Skin epidermis (tissue), 12 donors: ENCODE data around the gene PHOX2A.
A peak's percentile ranks its signal among the peaks of the same experiment; 100 is the strongest.
"Not testable (repeated sequence)": the region's sequence is repeated elsewhere in the genome, so short reads cannot be mapped to it uniquely, and the experiment has no call there.

Source experiments
- H3K27ac ChIP-seq, 21 experiments: fragments of 200-600 bp; sonication (generic) in 11 of 21; one replicate each; pipeline ENCODE4 v1.5.0; 2020; ENCODE audit warnings: mild to moderate bottlenecking in 3 of 21, inconsistent platforms in 2 of 21, moderate library complexity in 2 of 21
- H3K4me3 ChIP-seq, 7 experiments: fragments of 200-600 bp; sonication (generic) in 2 of 7; one replicate each; pipeline ENCODE4 v1.5.0; 2020; ENCODE audit warnings: inconsistent platforms in 2 of 7, mild to moderate bottlenecking in 2 of 7, moderate library complexity in 1 of 7

Gene PHOX2A

GRCh38 chr11:72224564-72225410 is 19.2 kb downstream of the PHOX2A start, which contains the start of gene INPPL1:
Gene INPPL1, plus strand, starts transcription at chr11:72224767. Its CDS starts 218 bp downstream, at chr11:72224985.
- peak within 1 kb of the TSS; percentile 63 to 89 (median 81) for H3K4me3 ChIP-seq
- H3K27ac ChIP-seq = peak within 1 kb of the TSS; percentile 23 to 97 (median 91)

- Histone ChIP-seq H3K27ac (peak overlapping the region; percentile 43 to 97 (median 91)), H3K4me3 (peak overlapping the region; percentile 63 to 89 (median 81))
Observed at GRCh38 chr11:72223615-72224563, 20.1 kb downstream of the PHOX2A start.

- Histone ChIP-seq H3K27ac (peak overlapping the region; percentile 43 to 97 (median 91)), H3K4me3 (peak overlapping the region; percentile 63 to 89 (median 81))
Observed at GRCh38 chr11:72222907-72223614, 20.9 kb downstream of the PHOX2A start.

- Histone ChIP-seq H3K4me3 (peak overlapping the region in 6 of 7 experiments; percentile 63 to 89 (median 80)), H3K27ac (peak overlapping the region in 20 of 21 experiments; percentile 7 to 97 (median 90))
Observed at GRCh38 chr11:72222106-72222891, 21.7 kb downstream of the PHOX2A start.

- Histone ChIP-seq H3K4me3 (no peak overlapping the region), H3K27ac (peak overlapping the region in 1 of 21 experiments; percentile 92)
Observed at GRCh38 chr11:72221386-72222075, 22.4 kb downstream of the PHOX2A start.

- no peak overlapping the region for H3K4me3 ChIP-seq
- no peak overlapping the region for H3K27ac ChIP-seq
Observed at GRCh38 chr11:72220696-72221363, 23.1 kb downstream of the PHOX2A start.

GRCh38 chr11:72218251-72218745 is 25.7 kb downstream of the PHOX2A start:
- peak overlapping the region in 4 of 21 experiments; percentile 4 to 62 (median 35) for H3K27ac ChIP-seq
- no peak overlapping the region for H3K4me3 ChIP-seq

GRCh38 chr11:72217841-72218240 is 26.1 kb downstream of the PHOX2A start:
- Histone ChIP-seq H3K4me3 (no peak overlapping the region), H3K27ac (peak overlapping the region in 4 of 21 experiments; percentile 6 to 72 (median 35))

GRCh38 chr11:72216638-72217037 is 27.3 kb downstream of the PHOX2A start, which contains the start of gene FOLR2:
Gene FOLR2, plus strand, starts transcription at chr11:72216794. Its CDS starts 1,791 bp downstream, at chr11:72218585.
- H3K27ac ChIP-seq = peak within 1 kb of the TSS in 6 of 21 experiments; percentile 6 to 72 (median 26)
- no peak within 1 kb of the TSS for H3K4me3 ChIP-seq

GRCh38 chr11:72209101-72209500 is 34.9 kb downstream of the PHOX2A start:
- Histone ChIP-seq H3K27ac (peak overlapping the region in 1 of 21 experiments; percentile 55), H3K4me3 (no peak overlapping the region)

- peak overlapping the region in 1 of 21 experiments; percentile 55 for H3K27ac ChIP-seq
- no peak overlapping the region for H3K4me3 ChIP-seq
Observed at GRCh38 chr11:72208281-72208680, 35.7 kb downstream of the PHOX2A start.

GRCh38 chr11:72206794-72207193 is 37.2 kb downstream of the PHOX2A start:
- not testable (repeated sequence) for H3K4me3 ChIP-seq

GRCh38 chr11:72204886-72205285 is 39.1 kb downstream of the PHOX2A start:
- Histone ChIP-seq H3K4me3 (no peak overlapping the region), H3K27ac (no peak overlapping the region)

More at GRCh38 chr11:72206794-72207193, 37.2 kb downstream of the PHOX2A start:
- not testable (repeated sequence) for H3K27ac ChIP-seq

- Histone ChIP-seq H3K4me3 (no peak overlapping the region), H3K27ac (no peak overlapping the region)
Observed at GRCh38 chr11:72203163-72203562, 40.8 kb downstream of the PHOX2A start.

GRCh38 chr11:72202571-72202970 is 41.4 kb downstream of the PHOX2A start:
- H3K27ac ChIP-seq = no peak overlapping the region
- H3K4me3 ChIP-seq = no peak overlapping the region

GRCh38 chr11:72201445-72201844 is 42.5 kb downstream of the PHOX2A start:
- H3K27ac ChIP-seq, H3K4me3 ChIP-seq: not testable (repeated sequence)
